ENCODE results near the gene ZNF746.
"Not testable (repeated sequence)": the region's sequence is repeated elsewhere in the genome, so short reads cannot be mapped to it uniquely, and the experiment has no call there.

Gene ZNF746

GRCh38 chr7:149459540-149460452 is 37.8 kb downstream of the ZNF746 start:
- DNase-seq (ENCODE audit: low read depth): no peak

- no peak for DNase-seq (ENCODE audit: low read depth)
Observed at GRCh38 chr7:149459201-149459539, 38.4 kb downstream of the ZNF746 start.

- no peak for DNase-seq (ENCODE audit: low read depth)
Observed at GRCh38 chr7:149458235-149458634, 39.4 kb downstream of the ZNF746 start.

GRCh38 chr7:149457766-149458165 is 39.8 kb downstream of the ZNF746 start:
- no peak for DNase-seq (ENCODE audit: low read depth)

- no peak for DNase-seq (ENCODE audit: low read depth)
Observed at GRCh38 chr7:149456506-149457421, 40.8 kb downstream of the ZNF746 start.

- no peak for DNase-seq (ENCODE audit: low read depth)
Observed at GRCh38 chr7:149455175-149455950, 42.2 kb downstream of the ZNF746 start.

GRCh38 chr7:149454750-149455149 is 42.9 kb downstream of the ZNF746 start:
- DNase-seq (ENCODE audit: low read depth): no peak

- no peak for DNase-seq (ENCODE audit: low read depth)
Observed at GRCh38 chr7:149454006-149454405, 43.6 kb downstream of the ZNF746 start.

- DNase-seq (ENCODE audit: low read depth): no peak
Observed at GRCh38 chr7:149450821-149451220, 46.8 kb downstream of the ZNF746 start.

GRCh38 chr7:149449897-149450296 is 47.7 kb downstream of the ZNF746 start:
- DNase-seq (ENCODE audit: low read depth): no peak

GRCh38 chr7:149448961-149449360 is 48.6 kb downstream of the ZNF746 start:
- no peak for DNase-seq (ENCODE audit: low read depth)

- not testable (repeated sequence) for DNase-seq (ENCODE audit: low read depth)
Observed at GRCh38 chr7:149446026-149446425, 51.6 kb downstream of the ZNF746 start.

GRCh38 chr7:149444287-149444686 is 53.3 kb downstream of the ZNF746 start:
- DNase-seq (ENCODE audit: low read depth): no peak

GRCh38 chr7:149443523-149443922 is 54.1 kb downstream of the ZNF746 start:
- no peak for DNase-seq (ENCODE audit: low read depth)

- no peak for DNase-seq (ENCODE audit: low read depth)
Observed at GRCh38 chr7:149442924-149443323, 54.7 kb downstream of the ZNF746 start.

GRCh38 chr7:149440222-149440621 is 57.4 kb downstream of the ZNF746 start:
- no peak for DNase-seq (ENCODE audit: low read depth)

GRCh38 chr7:149436358-149436757 is 61.3 kb downstream of the ZNF746 start:
- no peak for DNase-seq (ENCODE audit: low read depth)

- DNase-seq (ENCODE audit: low read depth): no peak
Observed at GRCh38 chr7:149433124-149433523, 64.5 kb downstream of the ZNF746 start.

GRCh38 chr7:149432121-149432691 is 65.4 kb downstream of the ZNF746 start:
- DNase-seq (ENCODE audit: low read depth): no peak

- no peak for DNase-seq (ENCODE audit: low read depth)
Observed at GRCh38 chr7:149431486-149432120, 66.0 kb downstream of the ZNF746 start.

- DNase-seq (ENCODE audit: low read depth): no peak
Observed at GRCh38 chr7:149430192-149430591, 67.4 kb downstream of the ZNF746 start.
